PC-9 (cell line): ENCODE data around the gene SSR4.

Source experiments
- CTCF ChIP-seq: fragments of 200-600 bp; sonication (generic); conservative IDR thresholded peaks from 2 replicates; pipeline ENCODE4 v1.6.1; 2017; ENCODE audit warnings: mixed run types, antibody characterized with exemption, mild to moderate bottlenecking, moderate library complexity
- EZH2 ChIP-seq: fragments of 200-600 bp; sonication (generic); IDR thresholded peaks from 2 replicates; pipeline ENCODE4 v1.8.0; 2017; ENCODE audit warnings: antibody characterized with exemption, low read depth

DNA sequence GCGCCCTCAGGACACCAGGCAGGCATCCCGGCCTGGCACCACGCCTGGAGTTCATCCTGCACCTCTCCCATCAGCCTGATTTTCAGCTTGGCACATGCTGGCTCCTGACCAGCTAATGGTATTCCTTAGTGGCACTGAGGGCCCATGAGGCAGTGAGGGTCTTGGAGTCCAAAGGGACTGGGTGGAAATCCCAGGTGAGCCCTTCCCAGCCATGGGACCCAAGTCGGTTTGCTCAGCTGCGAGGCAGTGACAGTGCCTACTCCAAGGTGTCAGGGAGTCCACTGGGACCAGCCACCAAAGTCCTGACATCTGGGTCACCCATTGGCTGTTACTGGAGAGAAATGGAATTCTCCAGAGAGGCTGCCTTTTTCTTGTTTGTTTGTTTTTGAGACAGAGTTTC lies 4.9 kb downstream of the SSR4 start:
- no peak for TF ChIP-seq EZH2
- no peak for TF ChIP-seq CTCF
